Endothelial cell of umbilical vein (primary cell): ENCODE results near the gene DGKB. TPM values are rescaled to one million over a fixed set of nuclear protein-coding genes. Genes with fewer than 3 reads are reported as not detected.

Experiments used
- BruUV-seq: library from RNA; stranded (reverse); fragments of 400-500 nt; replicated peaks from 2 replicates; lab custom pipeline; 2021; lab: Mats Ljungman, UMichigan
- CTCF ChIA-PET: fragments of 300-600, 350-600 bp; sonication (Branson Sonifier 250); formaldehyde crosslinking; loops from one replicate; lab custom pipeline; 2021; ENCODE audit warnings: antibody characterized with exemption, inconsistent platforms; lab: Charles Lee
- POLR2A ChIA-PET: fragments of 300-600, 350-600 bp; sonication (Branson Sonifier 250); formaldehyde crosslinking; loops from one replicate; lab custom pipeline; 2021; ENCODE audit warnings: antibody characterized with exemption, inconsistent platforms; lab: Charles Lee
- DNase-seq: peaks from one replicate; pipeline ENCODE4 v3.0.0-alpha.2; 2011; ENCODE audit warnings: low read depth, low spot score
- FAIRE-seq: peaks from 2 replicates; lab custom pipeline; 2011; peaks lifted over from hg19 to GRCh38; lab: Jason Lieb, UNC
- H2AFZ ChIP-seq: 2 replicates; pipeline ENCODE4 v1.6.0; 2012; ENCODE audit warnings: low read depth, low read length, control low read depth, inconsistent platforms
- H3K27ac ChIP-seq: 2 replicates; pipeline ENCODE4 v1.5.1; 2011; ENCODE audit warnings: low read depth, mild to moderate bottlenecking, control low read depth, low read length, moderate library complexity; ENCODE audit not compliant: insufficient read depth
- H3K27me3 ChIP-seq, 2 experiments: 2 replicates each; pipeline versions ENCODE4 v1.6.0 to v1.6.1; 2011; ENCODE audit warnings: low read length in 2 of 2, mixed read lengths in 1 of 2; ENCODE audit not compliant: control insufficient read depth in 2 of 2, insufficient read depth in 2 of 2
- H3K36me3 ChIP-seq, 2 experiments: 2 replicates in 1 of 2; 3 replicates in 1 of 2; pipeline ENCODE4 v1.5.1; 2011; ENCODE audit warnings: low read length in 2 of 2, mild to moderate bottlenecking in 1 of 2, moderate library complexity in 1 of 2; ENCODE audit not compliant: control insufficient read depth in 2 of 2, insufficient read depth in 2 of 2; ENCODE audit errors: extremely low read depth in 1 of 2
- H3K4me1 ChIP-seq: 3 replicates; pipeline ENCODE4 v1.5.1; 2011; ENCODE audit warnings: mild to moderate bottlenecking, low read length; ENCODE audit not compliant: control insufficient read depth, insufficient read depth; ENCODE audit errors: extremely low read depth
- H3K4me2 ChIP-seq: 2 replicates; pipeline ENCODE4 v1.6.1; 2011; ENCODE audit warnings: low read length, control low read depth, mixed read lengths; ENCODE audit not compliant: insufficient read depth
- H3K4me3 ChIP-seq, 3 experiments: fragments of 200-600 bp in 1 of 3; sonication (generic), shearing (Covaris generic) in 1 of 3; replicated peaks in 1 of 3; 2 replicates each; pipeline ENCODE4 v1.5.1; 2011 to 2016; ENCODE audit warnings: control low read depth in 3 of 3, low read length in 3 of 3, mild to moderate bottlenecking in 2 of 3, inconsistent platforms in 1 of 3, low read depth in 1 of 3, moderate library complexity in 1 of 3; ENCODE audit not compliant: insufficient read depth in 1 of 3
- H3K79me2 ChIP-seq: 2 replicates; pipeline ENCODE4 v1.6.0; 2012; ENCODE audit warnings: low read length, inconsistent platforms; ENCODE audit not compliant: control insufficient read depth, insufficient read depth
- H3K9ac ChIP-seq: replicated peaks from 2 replicates; pipeline ENCODE3; 2011; ENCODE audit warnings: low read length, control low read depth; ENCODE audit not compliant: insufficient read depth; ENCODE audit errors: extremely low read depth
- H3K9me1 ChIP-seq: replicated peaks from 3 replicates; pipeline ENCODE4 v1.6.0; 2011; ENCODE audit warnings: mild to moderate bottlenecking, low read length; ENCODE audit not compliant: control insufficient read depth, insufficient read depth; ENCODE audit errors: extremely low read depth
- H3K9me3 ChIP-seq: replicated peaks from 2 replicates; pipeline ENCODE4 v1.5.1; 2012; ENCODE audit warnings: low read length, inconsistent platforms; ENCODE audit not compliant: control insufficient read depth, insufficient read depth
- H4K20me1 ChIP-seq: replicated peaks from 2 replicates; pipeline ENCODE3; 2011; ENCODE audit warnings: mild to moderate bottlenecking, low read length; ENCODE audit not compliant: control insufficient read depth, insufficient read depth; ENCODE audit errors: extremely low read depth
- CTCF ChIP-seq, 2 donors: IDR thresholded peaks; 1 replicate in 1 of 2; 2 replicates in 1 of 2; pipeline ENCODE4 v1.5.1; 2011; ENCODE audit warnings: low read length in 2 of 2, mild to moderate bottlenecking in 2 of 2, moderate library complexity in 2 of 2, control low read depth in 1 of 2, inconsistent platforms in 1 of 2, low read depth in 1 of 2; ENCODE audit not compliant: insufficient read depth in 1 of 2; ENCODE audit errors: extremely low read depth in 1 of 2
- EZH2 ChIP-seq: IDR thresholded peaks from 2 replicates; pipeline ENCODE4 v1.6.1; 2012; ENCODE audit warnings: borderline replicate concordance, low read depth, mild to moderate bottlenecking, moderate library complexity, low read length, inconsistent platforms; ENCODE audit not compliant: severe bottlenecking
- FOS ChIP-seq: IDR thresholded peaks from 2 replicates; pipeline ENCODE4 v1.6.1; 2011; ENCODE audit warnings: mild to moderate bottlenecking, low read length, moderate library complexity, borderline replicate concordance; ENCODE audit not compliant: insufficient read depth
- GATA2 ChIP-seq: IDR thresholded peaks from 2 replicates; pipeline ENCODE4 v1.7.0; 2011; ENCODE audit warnings: low read depth, mild to moderate bottlenecking, moderate library complexity, mixed read lengths, low read length; ENCODE audit not compliant: insufficient read length, insufficient read depth
- JUN ChIP-seq: IDR thresholded peaks from 2 replicates; pipeline ENCODE4 v1.6.1; 2011; ENCODE audit warnings: borderline replicate concordance, low read depth; ENCODE audit not compliant: insufficient read length, insufficient read depth
- MAX ChIP-seq: IDR thresholded peaks from 2 replicates; pipeline ENCODE4 v1.6.1; 2011; ENCODE audit not compliant: insufficient read depth, insufficient read length
- MYC ChIP-seq: IDR thresholded peaks from one replicate; pipeline ENCODE4 v1.6.1; 2011; ENCODE audit warnings: mild to moderate bottlenecking, low read depth, low read length
- POLR2AphosphoS5 ChIP-seq: IDR thresholded peaks from 2 replicates; pipeline ENCODE4 v1.6.1; 2012; ENCODE audit warnings: low read depth, mild to moderate bottlenecking, control low read depth, low read length, moderate library complexity; ENCODE audit not compliant: insufficient read depth
- dilution Hi-C: fragments of 300-500 bp; cut with MboI; formaldehyde crosslinking; loops from one replicate; pipeline ENCODE4 v1.15.0; 2019; ENCODE audit warnings: low sequenced_read_pairs; ENCODE audit not compliant: extremely low pct_ligation_motif_present
- intact Hi-C: fragments of 100-400 bp; cut with micrococcal nuclease; formaldehyde crosslinking; loops from one replicate; pipeline ENCODE4 v1.10.0; 2022
- polyA plus RNA-seq, 4 experiments: library from polyadenylated mRNA; depleted of rRNA in 3 of 4; stranded (reverse) in 3 of 4; unstranded in 1 of 4; fragments of >200 nt; gene quantifications; 2 replicates each; pipeline versions ENCODE4 v1.2.1 to v1.2.3, GENCODE V29; 2011 to 2012; ENCODE audit warnings: missing spikeins in 1 of 4
- total RNA-seq: library from RNA; stranded (reverse); gene quantifications from 2 replicates; pipeline ENCODE4 v1.2.3, GENCODE V29; 2021

Gene DGKB
- total and polyA plus RNA-seq, 2 donors (not counting 3 experiments of a cell fraction or from before 2014, with no cell fraction given) = not detected

- H3K4me2 ChIP-seq = no peak overlapping the region
- no peak overlapping the region for H2AFZ ChIP-seq
- FAIRE-seq (no peak), DNase-seq (no peak)
- no peak overlapping the region for H3K27ac ChIP-seq
- TF ChIP-seq CTCF (IDR thresholded peaks at IDR 0.05; ENCODE audit: extremely low read depth in 1 of 2, insufficient read depth in 1 of 2, low read depth in 1 of 2, low read length in 2 of 2) (no peak), JUN (no peak), FOS (no peak), MYC (no peak), MAX (no peak), POLR2AphosphoS5 (no peak), EZH2 (no peak), GATA2 (no peak)
- no peaks in the 10 kb centered on the region for H3K9me3 ChIP-seq
- intact Hi-C loops = no loop called here
- dilution Hi-C loops = no loop called here
- H3K4me3 ChIP-seq = no peak overlapping the region
- no peaks in the 10 kb centered on the region for H3K79me2 ChIP-seq
- no peaks in the 10 kb centered on the region for H3K9me1 ChIP-seq
- ChIA-PET POLR2A (no interaction called here), CTCF (no interaction called here)
- no peaks in the 10 kb centered on the region for H3K36me3 ChIP-seq
- no TSS peak for BruUV-seq
- no peaks in the 10 kb centered on the region for H3K27me3 ChIP-seq
- H3K4me1 ChIP-seq = no peaks in the 10 kb centered on the region
- no peaks in the 10 kb centered on the region for H4K20me1 ChIP-seq
- no peak overlapping the region for H3K9ac ChIP-seq
Observed at GRCh38 chr7:14235056-14235455, 667.5 kb downstream of the DGKB start.
